SJSA1 (cell line): ENCODE measurements around the gene STXBP5L. TPM values are rescaled to one million over a fixed set of nuclear protein-coding genes. Genes with fewer than 3 reads are reported as not detected.
A peak's percentile ranks its signal among the peaks of the same experiment; 100 is the strongest.
"Not testable (repeated sequence)": the region's sequence is repeated elsewhere in the genome, so short reads cannot be mapped to it uniquely, and the experiment has no call there.

Experiments
- DNase-seq, 2 experiments: peaks; one replicate each; pipeline ENCODE4 v3.0.0-alpha.2; 2015 to 2020; ENCODE audit warnings: low spot score in 2 of 2, low read depth in 1 of 2
- H3K27ac ChIP-seq: fragments of 250-450 bp; sonication (Bioruptor Pico); 2 replicates; pipeline ENCODE4 v1.5.1; 2020; ENCODE audit warnings: mild to moderate bottlenecking, moderate library complexity
- H3K27me3 ChIP-seq: fragments of 250-450 bp; sonication (Bioruptor Pico); replicated peaks from 2 replicates; pipeline ENCODE4 v1.5.1; 2020; ENCODE audit warnings: mild to moderate bottlenecking, moderate library complexity
- H3K36me3 ChIP-seq: fragments of 250-450 bp; sonication (Bioruptor Pico); 2 replicates; pipeline ENCODE4 v1.5.1; 2020; ENCODE audit warnings: mild to moderate bottlenecking
- H3K4me1 ChIP-seq: fragments of 250-450 bp; sonication (Bioruptor Pico); replicated peaks from 2 replicates; pipeline ENCODE4 v1.6.1; 2021; ENCODE audit warnings: mild to moderate bottlenecking
- H3K4me3 ChIP-seq: fragments of 250-450 bp; sonication (Bioruptor Pico); 2 replicates; pipeline ENCODE4 v1.5.1; 2020; ENCODE audit warnings: mild to moderate bottlenecking
- H3K9me3 ChIP-seq: fragments of 250-450 bp; sonication (Bioruptor Pico); replicated peaks from 2 replicates; pipeline ENCODE4 v1.5.1; 2020; ENCODE audit warnings: mild to moderate bottlenecking
- total RNA-seq: library from RNA; depleted of rRNA; stranded (reverse); fragments of >200 nt; shearing (Covaris generic); gene quantifications from 2 replicates; pipeline ENCODE4 v1.2.3, GENCODE V29; 2014

Gene STXBP5L
- total RNA-seq, 1 experiment from 2014 or later: 0.03 TPM

- no peak for DNase-seq
- Histone ChIP-seq H3K9me3 (no peaks in the 10 kb centered on the region), H3K36me3 (no peaks in the 10 kb centered on the region), H3K27me3 (no peaks in the 10 kb centered on the region), H3K27ac (no peak overlapping the region), H3K4me1 (no peaks in the 10 kb centered on the region), H3K4me3 (no peak overlapping the region)
These were observed 454.2 kb downstream of the STXBP5L start for GRCh38 chr3:121362035-121362734.

DNA sequence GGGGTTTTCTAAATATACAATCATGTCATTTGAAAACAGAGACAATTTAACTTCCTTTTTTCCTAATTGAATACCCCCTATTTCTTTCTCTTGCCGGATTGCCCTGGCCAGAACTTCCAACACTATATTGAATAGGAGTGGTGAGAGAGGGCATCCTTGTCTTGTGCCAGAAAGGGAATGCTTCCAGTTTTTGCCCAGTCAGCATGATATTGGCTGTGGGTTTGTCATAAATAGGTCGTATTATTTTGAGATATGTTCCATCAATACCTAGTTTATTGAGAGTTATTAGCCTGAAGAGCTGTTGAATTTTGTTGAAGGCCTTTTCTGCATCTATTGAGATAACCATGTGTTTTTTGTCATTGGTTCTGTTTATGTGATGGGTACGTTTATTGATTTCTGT is 480.3 kb downstream of the STXBP5L start:
- not testable (repeated sequence) for H3K9me3 ChIP-seq, H3K36me3 ChIP-seq, DNase-seq, H3K27ac ChIP-seq, H3K27me3 ChIP-seq, H3K4me3 ChIP-seq, H3K4me1 ChIP-seq

- not testable (repeated sequence) for H3K36me3 ChIP-seq, H3K9me3 ChIP-seq, H3K4me3 ChIP-seq, H3K27ac ChIP-seq, DNase-seq, H3K4me1 ChIP-seq, H3K27me3 ChIP-seq
These were observed 488.0 kb downstream of the STXBP5L start for GRCh38 chr3:121395967-121396366.

DNA sequence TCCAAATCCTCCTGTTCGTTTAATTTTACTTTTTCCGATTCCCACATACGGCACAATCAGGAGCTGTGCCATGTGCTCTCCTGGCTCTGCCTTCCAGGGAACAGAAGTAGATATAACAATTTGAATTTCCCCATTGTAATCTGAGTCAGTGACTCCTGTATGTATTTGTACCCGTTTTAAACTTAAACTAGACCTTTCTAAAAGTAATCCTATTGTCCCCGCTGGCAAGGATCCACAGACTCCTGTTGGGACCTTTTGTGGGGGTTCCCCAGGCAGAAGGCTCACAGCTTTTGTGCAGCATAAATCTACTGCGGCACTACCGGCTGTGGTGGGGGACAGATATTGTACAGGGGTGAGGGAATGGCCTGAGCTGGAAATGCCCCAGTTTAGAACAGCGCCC is 490.0 kb downstream of the STXBP5L start:
- H3K36me3 ChIP-seq, H3K4me1 ChIP-seq, H3K27ac ChIP-seq, H3K9me3 ChIP-seq, H3K27me3 ChIP-seq, H3K4me3 ChIP-seq, DNase-seq: not testable (repeated sequence)

DNA sequence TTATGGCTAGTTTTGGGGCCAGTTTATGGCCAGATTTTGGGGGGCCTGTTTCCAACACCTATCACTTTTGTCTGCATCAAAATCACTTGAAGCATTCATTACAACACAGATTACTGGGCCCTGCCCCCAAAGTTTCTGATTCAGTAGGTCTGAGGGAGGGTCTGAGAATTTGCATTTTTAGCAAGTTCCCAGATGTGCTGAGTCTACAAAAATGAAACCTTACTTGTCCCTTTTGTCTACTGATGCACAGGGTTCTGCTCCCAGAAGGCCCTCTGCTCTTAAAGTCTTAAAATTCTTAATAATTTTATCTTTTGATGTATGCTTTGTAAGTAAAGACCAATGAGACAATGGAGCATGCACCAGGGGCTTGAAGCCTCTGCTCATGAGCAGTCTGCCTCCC is 491.8 kb downstream of the STXBP5L start:
- Histone ChIP-seq H3K36me3 (no peaks in the 10 kb centered on the region), H3K4me1 (no peaks in the 10 kb centered on the region), H3K27ac (no peak overlapping the region), H3K9me3 (no peaks in the 10 kb centered on the region), H3K4me3 (no peak overlapping the region), H3K27me3 (no peaks in the 10 kb centered on the region)
- DNase-seq: no peak

GRCh38 chr3:121405631-121406030 is 497.6 kb downstream of the STXBP5L start:
- no peak overlapping the region for H3K4me3 ChIP-seq
- no peaks in the 10 kb centered on the region for H3K9me3 ChIP-seq
- no peaks in the 10 kb centered on the region; the same call in 1 of the 2 replicates for H3K27me3 ChIP-seq
- DNase-seq: no peak
- H3K27ac ChIP-seq: no peak overlapping the region
- H3K36me3 ChIP-seq: no peaks in the 10 kb centered on the region
- no peaks in the 10 kb centered on the region for H3K4me1 ChIP-seq

GRCh38 chr3:121411523-121411922 is 503.5 kb downstream of the STXBP5L start:
- H3K9me3 ChIP-seq: no peaks in the 10 kb centered on the region
- no peaks in the 10 kb centered on the region for H3K27me3 ChIP-seq
- no peaks in the 10 kb centered on the region for H3K36me3 ChIP-seq
- H3K4me1 ChIP-seq: no peaks in the 10 kb centered on the region
- DNase-seq: no peak
- H3K4me3 ChIP-seq: no peak overlapping the region
- H3K27ac ChIP-seq: no peak overlapping the region

DNA sequence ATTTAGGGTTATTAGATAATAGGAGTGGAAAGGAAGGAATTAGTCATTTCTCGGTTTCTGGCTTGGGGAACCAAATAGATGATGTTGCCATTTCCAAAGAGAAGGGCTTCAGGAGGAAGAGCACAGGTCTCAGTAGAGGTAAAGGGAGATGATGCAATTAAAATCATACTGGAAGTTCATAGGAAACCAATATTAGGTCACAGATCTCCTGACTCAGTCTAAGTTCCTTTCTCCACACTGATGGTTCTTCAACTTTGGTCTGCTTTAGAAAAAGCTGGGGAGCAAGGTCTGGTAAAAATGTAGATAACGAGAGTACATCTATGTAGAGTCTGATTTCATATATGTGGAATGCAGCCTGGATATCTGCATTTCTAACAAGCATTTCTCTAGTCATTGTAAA is 506.9 kb downstream of the STXBP5L start:
- no peaks in the 10 kb centered on the region for H3K4me1 ChIP-seq
- H3K9me3 ChIP-seq: no peaks in the 10 kb centered on the region
- no peak for DNase-seq
- no peak overlapping the region for H3K4me3 ChIP-seq
- no peak overlapping the region for H3K27ac ChIP-seq
- no peaks in the 10 kb centered on the region for H3K36me3 ChIP-seq
- H3K27me3 ChIP-seq: no peaks in the 10 kb centered on the region

GRCh38 chr3:121418182-121418581 is 510.2 kb downstream of the STXBP5L start:
- DNase-seq: no peak
- no peak overlapping the region for H3K27ac ChIP-seq
- H3K4me3 ChIP-seq: no peak overlapping the region

DNA sequence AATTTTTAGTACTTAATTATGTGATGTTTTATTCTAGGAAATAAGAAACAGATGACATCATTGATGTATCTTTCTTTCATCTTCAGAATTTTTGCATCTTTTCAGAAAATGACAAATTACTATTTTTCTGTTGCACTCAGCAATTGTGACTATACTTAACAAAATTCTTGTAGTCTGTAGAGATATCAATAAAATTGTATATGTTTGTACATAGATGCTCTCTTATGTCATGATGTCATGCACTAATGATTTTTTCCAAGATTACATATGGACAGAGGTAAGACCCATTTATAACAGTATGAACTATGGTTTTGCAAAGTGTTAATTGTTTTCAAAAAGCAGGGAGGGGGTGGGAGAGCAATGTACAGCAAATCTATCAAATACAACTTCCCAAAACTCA is 516.5 kb downstream of the STXBP5L start:
- no peak for DNase-seq
- Histone ChIP-seq H3K36me3 (peaks cover 4% of the 10 kb centered on the region), H3K9me3 (no peaks in the 10 kb centered on the region), H3K27ac (no peak overlapping the region), H3K4me1 (no peaks in the 10 kb centered on the region), H3K27me3 (no peaks in the 10 kb centered on the region), H3K4me3 (no peak overlapping the region)

More at GRCh38 chr3:121418182-121418581, 510.2 kb downstream of the STXBP5L start:
- Histone ChIP-seq H3K36me3 (no peaks in the 10 kb centered on the region), H3K27me3 (no peaks in the 10 kb centered on the region), H3K9me3 (no peaks in the 10 kb centered on the region), H3K4me1 (no peaks in the 10 kb centered on the region)

- no peaks in the 10 kb centered on the region for H3K9me3 ChIP-seq
- DNase-seq: no peak
- peaks cover 36% of the 10 kb centered on the region for H3K36me3 ChIP-seq
- H3K27me3 ChIP-seq: no peaks in the 10 kb centered on the region
- no peak overlapping the region for H3K4me3 ChIP-seq
- H3K27ac ChIP-seq: no peak overlapping the region
- 0 out of 2 replicates have a peak, but pooled peaks cover 4% of the 10 kb centered on the region for H3K4me1 ChIP-seq
These were observed 522.7 kb downstream of the STXBP5L start for GRCh38 chr3:121430664-121431215.

- Histone ChIP-seq H3K4me1 (0 out of 2 replicates have a peak, but pooled peaks cover 4% of the 10 kb centered on the region), H3K27me3 (no peaks in the 10 kb centered on the region), H3K9me3 (no peaks in the 10 kb centered on the region), H3K27ac (0 out of 2 replicates have a peak overlapping the region, but pooled peaks have one; percentile 4), H3K36me3 (peaks cover 39% of the 10 kb centered on the region), H3K4me3 (no peak overlapping the region)
- DNase-seq: peak in 1 of 2 experiments; percentile 21
These were observed 523.9 kb downstream of the STXBP5L start for GRCh38 chr3:121431726-121432517.

- H3K36me3 ChIP-seq: peaks cover 38% of the 10 kb centered on the region
- 0 out of 2 replicates have a peak, but pooled peaks cover 4% of the 10 kb centered on the region for H3K4me1 ChIP-seq
- DNase-seq: no peak
- no peaks in the 10 kb centered on the region for H3K27me3 ChIP-seq
- H3K27ac ChIP-seq: no peak overlapping the region
- no peak overlapping the region for H3K4me3 ChIP-seq
- H3K9me3 ChIP-seq: no peaks in the 10 kb centered on the region
These were observed 528.1 kb downstream of the STXBP5L start for GRCh38 chr3:121436074-121436473.

DNA sequence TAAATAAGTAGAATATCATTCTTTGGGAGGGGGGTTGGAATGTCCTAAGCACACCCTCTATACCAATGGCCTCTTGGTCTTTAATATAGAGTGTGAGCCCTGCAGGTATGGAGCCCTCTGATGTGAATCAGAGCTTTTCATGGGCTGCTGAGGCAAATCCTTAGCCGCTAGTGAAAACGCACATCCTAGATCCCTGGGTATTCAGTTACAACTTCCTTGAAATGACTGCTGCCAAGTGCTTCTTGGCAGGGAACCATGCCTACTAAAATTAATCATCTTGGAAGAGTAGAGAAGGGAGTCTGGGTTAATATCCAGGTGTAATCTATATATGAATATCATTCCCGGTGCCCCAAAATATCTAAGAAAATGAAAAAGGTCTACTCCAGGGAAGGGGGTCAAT is 528.6 kb downstream of the STXBP5L start:
- Histone ChIP-seq H3K9me3 (no peaks in the 10 kb centered on the region), H3K27ac (no peak overlapping the region), H3K36me3 (peaks cover 38% of the 10 kb centered on the region), H3K4me1 (0 out of 2 replicates have a peak, but pooled peaks cover 4% of the 10 kb centered on the region), H3K4me3 (no peak overlapping the region), H3K27me3 (no peaks in the 10 kb centered on the region)
- DNase-seq: no peak
